ENCODE data around the gene NRL.
A peak's percentile ranks its signal among the peaks of the same experiment; 100 is the strongest.

The NRL gene

DNA sequence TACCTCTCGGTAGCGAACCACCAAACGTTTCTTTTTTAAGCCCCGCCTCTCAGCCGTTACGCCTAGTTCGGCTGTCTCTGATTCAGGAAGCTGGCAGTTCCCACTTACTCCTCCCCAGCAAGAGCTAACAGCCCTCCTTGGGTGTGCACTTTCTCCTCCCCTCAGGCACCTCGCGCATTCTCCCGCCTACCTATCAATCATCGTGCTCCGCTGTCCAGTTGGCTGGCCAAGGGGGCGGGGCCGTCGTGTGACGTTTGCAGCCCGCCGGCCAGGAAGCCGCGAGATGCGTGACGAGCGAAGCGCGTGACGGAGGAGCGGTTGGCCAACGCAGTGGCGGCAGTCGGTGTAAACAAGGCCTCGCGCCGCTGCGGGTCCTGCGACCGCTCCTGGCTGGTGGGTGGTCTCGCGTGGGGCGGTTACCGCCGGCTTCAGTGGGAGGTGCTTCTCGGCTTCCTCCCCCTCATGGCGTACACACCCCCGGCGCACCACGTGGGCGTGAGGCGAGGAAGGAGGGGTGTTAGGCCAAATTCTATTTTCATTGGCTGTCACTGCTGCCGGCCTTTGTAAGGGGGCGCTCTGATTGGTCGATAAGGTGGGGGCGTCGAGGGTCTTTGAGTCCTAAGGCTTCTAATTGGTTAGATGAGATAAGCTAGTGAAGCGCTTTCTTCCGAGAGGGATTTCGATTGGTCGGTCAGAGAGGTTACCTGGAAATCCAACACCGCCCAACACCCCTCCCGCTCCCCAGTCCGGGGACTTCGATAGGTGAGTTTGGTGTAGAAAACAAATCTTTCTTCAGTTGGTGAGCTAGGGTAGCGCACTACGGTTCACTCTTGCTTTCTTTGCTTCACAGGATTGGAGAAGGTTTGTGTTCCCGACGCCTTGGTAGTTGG lies at the start of gene NRL, which contains the start of gene DCAF11:
NRL (minus strand) TSS at position 418 of the 890 bp plus-strand sequence. CDS start 32,101 bp downstream, outside the sequence.
DCAF11 (plus strand) TSS at position 246 of the 890 bp plus-strand sequence. CDS start 818 bp downstream, outside the sequence.
- DNase-seq (ENCODE audit: low spot score), result peak; percentile 99

DNA sequence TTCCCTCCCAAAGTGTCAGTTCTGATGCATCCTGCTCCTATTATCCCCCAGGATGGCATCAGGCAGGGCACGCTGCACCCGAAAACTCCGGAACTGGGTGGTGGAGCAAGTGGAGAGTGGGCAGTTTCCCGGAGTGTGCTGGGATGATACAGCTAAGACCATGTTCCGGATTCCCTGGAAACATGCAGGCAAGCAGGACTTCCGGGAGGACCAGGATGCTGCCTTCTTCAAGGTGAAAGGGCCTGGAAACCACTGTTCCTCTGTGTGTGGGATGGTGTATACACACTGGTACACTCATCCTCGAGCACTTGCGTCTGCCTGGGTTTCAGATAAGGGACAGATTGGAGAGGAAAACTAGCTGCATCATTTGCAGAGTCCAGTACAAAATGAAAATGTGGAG lies 47.3 kb upstream of the NRL start:
- peak; percentile 40 for DNase-seq (ENCODE audit: low spot score)

DNA sequence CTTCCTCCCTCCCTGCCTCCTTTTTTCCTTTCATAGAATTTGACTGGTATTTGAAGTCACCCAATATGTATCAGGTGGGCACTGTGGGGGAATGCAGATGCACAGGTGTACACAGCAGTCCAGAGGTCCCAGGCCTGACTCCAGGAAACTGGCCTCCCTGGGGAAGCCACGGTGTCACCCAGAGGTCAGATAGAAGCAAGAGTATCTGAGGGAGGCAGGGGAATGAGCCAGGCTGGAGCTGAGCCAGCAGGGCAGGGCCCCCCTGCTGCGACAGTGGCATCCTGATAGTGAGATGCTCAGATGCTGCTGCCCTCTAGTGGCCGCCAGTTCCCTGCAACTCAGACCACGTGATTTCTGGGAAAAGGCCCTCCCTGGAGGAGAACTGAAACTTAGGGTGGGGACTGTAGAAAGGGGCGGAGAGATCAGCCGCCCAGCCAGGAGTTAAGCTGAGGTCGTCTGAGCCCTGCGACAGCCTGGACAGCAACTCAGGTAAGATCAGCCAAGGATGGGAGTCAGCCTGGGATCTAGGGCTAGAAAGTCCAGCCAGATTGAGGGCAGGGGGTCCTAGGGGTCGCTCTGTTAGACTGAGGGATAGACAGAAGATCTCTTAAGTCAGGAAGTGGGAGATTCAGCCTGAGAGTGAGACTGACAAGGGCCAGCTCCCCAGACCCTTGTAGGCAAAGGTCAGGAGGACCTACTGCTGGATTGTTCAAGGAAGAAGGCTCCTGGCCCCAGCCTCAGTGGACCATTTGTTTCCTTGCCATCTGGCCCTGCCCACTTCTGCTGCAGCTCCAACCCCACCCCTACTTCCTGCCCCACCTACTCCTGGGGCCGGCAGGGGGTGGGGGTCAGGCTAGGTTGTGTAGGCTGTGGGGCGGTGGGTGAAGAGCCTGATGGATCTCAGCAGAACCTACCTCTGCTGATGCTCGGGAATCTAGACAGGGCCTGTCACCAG lies 46.4 kb upstream of the NRL start, which contains the start of gene IRF9:
IRF9 (plus strand) TSS at position 416 of the 955 bp plus-strand sequence. CDS start 880 bp downstream, outside the sequence.
- peak; percentile 98 for DNase-seq (ENCODE audit: low spot score)

DNA sequence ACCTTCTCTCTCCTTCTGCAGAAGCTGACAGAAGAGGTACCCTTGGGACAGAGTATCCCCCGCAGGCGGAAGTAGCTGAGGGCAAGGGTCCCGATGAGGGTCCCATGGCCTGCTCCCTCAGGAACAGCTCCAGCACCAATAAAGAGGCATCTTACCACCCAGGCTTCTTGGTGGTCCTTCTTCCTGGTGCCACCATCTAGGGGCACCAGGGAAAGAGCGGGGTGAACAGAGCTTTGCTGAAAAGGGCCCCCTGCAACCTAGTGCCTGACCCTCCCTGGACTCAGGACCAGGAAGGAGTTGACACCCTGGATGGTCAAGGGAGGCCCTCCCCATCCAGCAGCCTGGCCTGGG lies 45.7 kb upstream of the NRL start:
- no peak for DNase-seq (ENCODE audit: low spot score)

DNA sequence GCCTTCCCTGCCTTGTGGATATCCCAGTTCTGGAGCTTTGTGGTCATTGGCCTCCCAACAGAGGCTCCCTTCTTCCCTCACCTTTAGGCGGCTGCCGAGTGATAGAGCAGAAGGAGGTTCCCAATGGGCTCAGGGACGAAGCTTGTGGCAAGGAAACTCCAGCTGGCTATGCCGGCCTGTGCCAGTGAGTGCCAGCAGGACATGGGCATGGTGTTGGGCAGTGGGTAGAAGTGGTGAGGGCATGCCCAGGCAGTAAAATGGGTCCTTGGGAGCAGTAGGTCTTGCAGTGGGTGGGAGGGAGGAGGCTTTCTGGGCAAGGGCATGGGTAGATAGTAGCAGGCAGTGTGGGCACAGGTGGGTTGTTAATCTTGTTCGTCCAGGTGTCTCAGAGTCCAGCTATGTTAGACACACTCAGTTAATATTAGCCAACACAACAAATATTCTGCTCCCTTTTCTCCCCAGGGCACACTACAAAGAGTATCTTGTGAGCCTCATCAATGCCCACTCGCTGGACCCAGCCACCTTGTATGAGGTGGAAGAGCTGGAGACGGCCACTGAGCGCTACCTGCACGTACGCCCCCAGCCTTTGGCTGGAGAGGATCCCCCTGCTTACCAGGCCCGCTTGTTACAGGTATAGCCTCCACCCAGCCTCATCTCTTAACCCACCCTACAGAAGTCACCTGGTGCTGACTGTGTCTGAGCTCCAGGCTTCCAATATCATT lies 45.2 kb upstream of the NRL start:
- DNase-seq (ENCODE audit: low spot score), result no peak

DNA sequence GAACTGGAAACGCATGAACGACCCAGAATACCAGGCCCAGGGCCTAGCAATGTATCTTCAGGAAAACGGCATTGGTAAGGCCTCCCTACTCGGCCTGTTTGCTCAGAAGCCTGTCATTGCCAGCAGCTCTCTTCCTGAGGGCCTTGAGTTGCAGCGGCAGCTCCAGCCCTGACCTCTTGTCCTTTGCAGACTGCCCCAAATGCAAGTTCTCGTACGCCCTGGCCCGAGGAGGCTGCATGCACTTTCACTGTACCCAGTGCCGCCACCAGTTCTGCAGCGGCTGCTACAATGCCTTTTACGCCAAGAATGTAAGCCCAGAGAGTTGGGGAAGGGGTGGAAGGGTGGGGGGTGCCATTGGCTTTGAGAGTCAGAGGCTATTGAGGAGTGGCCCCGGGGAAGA lies 42.6 kb upstream of the NRL start:
- no peak for DNase-seq (ENCODE audit: low spot score)

DNA sequence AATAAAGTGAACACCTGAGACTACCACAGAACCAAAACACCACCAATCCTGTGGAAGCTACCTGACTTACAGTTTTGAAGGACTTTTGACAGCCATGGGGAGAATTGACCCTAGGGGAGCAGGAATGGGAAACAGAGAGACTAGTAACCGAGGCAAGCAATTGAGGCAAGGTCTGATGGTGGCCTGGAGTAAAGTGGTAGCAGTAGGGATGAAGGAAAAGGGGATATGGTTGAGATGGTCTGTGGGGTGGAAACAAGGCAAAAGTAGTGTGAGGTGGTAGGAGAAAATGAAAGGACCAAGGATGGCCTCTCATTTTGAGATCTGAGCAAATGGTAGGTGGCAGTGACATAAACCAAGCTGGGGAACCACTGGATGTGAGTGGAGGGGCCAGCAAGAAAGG lies 42.1 kb upstream of the NRL start:
- DNase-seq (ENCODE audit: low spot score), result no peak

DNA sequence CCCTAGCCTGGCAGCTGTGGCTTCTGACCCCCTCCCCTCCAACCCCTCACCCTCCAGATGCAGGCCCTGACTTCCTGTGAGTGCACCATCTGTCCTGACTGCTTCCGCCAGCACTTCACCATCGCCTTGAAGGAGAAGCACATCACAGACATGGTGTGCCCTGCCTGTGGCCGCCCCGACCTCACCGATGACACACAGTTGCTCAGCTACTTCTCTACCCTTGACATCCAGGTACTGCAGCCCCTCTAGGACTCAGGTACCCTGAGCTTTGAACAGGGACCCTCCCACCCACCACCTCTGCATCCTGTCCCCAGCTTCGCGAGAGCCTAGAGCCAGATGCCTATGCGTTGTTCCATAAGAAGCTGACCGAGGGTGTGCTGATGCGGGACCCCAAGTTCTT lies 40.4 kb upstream of the NRL start:
- no peak for DNase-seq (ENCODE audit: low spot score)

DNA sequence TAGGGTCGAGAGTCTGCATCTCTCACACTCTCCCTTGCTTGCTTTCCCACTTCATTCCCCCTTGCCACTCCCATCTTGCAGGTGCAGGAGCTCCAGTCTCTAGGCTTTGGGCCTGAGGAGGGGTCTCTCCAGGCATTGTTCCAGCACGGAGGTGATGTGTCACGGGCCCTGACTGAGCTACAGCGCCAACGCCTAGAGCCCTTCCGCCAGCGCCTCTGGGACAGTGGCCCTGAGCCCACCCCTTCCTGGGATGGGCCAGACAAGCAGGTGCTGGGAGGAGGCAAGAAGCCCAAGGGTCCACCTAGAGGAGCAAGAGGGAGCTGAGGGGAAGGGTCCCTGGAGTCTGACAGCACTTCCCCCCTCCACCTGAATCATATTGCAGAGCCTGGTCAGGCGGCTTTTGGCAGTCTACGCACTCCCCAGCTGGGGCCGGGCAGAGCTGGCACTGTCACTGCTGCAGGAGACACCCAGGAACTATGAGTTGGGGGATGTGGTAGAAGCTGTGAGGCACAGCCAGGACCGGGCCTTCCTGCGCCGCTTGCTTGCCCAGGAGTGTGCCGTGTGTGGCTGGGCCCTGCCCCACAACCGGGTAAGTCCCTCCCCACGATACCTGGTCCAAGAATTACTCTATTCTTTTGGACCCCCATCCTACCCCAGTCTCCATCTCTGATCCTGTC lies 36.8 kb upstream of the NRL start:
- DNase-seq (ENCODE audit: low spot score), result no peak

DNA sequence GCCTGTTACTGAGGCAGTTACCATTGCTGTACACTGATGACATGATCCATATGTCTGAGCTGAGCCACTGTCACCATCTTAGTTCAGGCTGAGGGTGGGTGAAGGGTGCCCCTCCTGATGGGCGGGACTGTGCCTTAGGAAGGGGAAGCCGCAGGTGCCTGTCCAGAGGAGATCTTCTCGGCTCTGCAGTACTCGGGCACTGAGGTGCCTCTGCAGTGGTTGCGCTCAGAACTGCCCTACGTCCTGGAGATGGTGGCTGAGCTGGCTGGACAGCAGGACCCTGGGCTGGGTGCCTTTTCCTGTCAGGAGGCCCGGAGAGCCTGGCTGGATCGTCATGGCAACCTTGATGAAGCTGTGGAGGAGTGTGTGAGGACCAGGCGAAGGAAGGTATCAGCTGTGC lies 36.2 kb upstream of the NRL start:
- no peak for DNase-seq (ENCODE audit: low spot score)

DNA sequence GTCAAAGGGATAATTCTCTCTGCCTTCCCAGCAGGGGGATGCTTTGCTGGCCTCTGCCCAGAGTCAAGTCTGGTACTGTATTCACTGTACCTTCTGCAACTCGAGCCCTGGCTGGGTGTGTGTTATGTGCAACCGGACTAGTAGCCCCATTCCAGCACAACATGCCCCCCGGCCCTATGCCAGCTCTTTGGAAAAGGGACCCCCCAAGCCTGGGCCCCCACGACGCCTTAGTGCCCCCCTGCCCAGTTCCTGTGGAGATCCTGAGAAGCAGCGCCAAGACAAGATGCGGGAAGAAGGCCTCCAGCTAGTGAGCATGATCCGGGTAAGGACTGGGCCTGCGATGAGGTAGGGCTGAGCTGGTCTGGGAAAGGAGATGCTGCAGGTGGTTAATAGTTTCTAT lies 35.8 kb upstream of the NRL start:
- no peak for DNase-seq (ENCODE audit: low spot score)

DNA sequence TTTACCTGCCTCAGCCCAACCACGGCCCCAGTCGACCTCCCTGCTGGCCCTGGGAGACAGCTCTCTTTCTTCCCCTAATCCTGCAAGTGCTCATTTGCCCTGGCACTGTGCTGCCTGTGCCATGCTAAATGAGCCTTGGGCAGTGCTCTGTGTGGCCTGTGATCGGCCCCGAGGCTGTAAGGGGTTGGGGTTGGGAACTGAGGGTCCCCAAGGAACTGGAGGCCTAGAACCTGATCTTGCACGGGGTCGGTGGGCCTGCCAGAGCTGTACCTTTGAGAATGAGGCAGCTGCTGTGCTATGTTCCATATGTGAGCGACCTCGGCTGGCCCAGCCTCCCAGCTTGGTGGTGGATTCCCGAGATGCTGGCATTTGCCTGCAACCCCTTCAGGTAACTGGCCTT lies 35.3 kb upstream of the NRL start:
- no peak for DNase-seq (ENCODE audit: low spot score)

DNA sequence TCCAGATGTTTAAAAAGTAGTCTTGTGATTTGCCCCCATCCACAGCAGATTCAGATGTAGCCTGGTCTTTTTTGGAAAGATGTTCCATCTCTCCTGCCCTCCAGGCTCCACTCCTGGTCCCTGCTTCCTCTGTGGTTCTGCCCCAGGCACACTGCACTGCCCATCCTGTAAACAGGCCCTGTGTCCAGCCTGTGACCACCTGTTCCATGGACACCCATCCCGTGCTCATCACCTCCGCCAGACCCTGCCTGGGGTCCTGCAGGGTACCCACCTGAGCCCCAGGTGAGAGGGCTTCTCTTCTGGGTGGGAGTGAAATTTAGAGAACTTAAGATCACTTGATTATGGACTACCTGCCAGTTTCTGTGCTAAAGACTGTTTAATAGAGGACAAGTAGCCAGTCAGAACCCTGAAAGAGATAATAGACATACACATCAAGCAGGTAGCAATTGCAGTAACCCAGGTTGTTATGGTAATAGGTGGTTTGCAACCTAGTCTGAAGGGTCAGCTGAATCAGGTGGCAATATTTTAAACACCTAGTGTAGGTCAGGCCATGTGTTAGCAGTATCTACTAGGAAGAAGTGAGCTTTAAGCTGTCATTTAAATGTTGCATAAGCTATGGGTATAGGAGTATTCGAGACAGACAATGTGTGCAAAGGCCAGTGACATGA lies 34.7 kb upstream of the NRL start:
- no peak for DNase-seq (ENCODE audit: low spot score)

DNA sequence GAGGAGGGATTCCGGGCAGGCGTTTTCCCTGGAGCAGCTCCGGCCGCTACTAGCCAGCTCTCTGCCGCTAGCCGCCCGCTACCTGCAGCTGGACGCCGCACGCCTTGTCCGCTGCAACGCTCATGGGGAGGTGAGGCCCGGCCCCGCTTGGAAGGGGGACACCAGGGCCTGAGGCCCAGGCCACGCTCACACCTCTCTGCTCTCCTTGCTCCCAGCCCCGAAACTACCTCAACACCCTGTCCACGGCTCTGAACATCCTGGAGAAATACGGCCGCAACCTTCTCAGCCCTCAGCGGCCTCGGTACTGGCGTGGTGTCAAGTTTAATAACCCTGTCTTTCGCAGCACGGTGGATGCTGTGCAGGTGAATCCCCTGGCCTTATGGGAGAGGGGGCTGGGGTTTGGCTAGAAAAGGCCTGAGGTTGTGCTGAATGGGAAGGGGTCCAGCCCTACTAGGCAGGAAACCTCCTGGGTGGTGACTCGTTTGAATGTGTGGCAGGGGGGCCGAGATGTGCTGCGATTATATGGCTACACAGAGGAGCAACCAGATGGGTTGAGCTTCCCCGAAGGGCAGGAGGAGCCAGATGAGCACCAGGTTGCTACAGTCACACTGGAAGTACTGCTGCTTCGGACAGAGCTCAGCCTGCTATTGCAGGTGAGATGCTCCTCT lies 33.1 kb upstream of the NRL start:
- no peak for DNase-seq (ENCODE audit: low spot score)

DNA sequence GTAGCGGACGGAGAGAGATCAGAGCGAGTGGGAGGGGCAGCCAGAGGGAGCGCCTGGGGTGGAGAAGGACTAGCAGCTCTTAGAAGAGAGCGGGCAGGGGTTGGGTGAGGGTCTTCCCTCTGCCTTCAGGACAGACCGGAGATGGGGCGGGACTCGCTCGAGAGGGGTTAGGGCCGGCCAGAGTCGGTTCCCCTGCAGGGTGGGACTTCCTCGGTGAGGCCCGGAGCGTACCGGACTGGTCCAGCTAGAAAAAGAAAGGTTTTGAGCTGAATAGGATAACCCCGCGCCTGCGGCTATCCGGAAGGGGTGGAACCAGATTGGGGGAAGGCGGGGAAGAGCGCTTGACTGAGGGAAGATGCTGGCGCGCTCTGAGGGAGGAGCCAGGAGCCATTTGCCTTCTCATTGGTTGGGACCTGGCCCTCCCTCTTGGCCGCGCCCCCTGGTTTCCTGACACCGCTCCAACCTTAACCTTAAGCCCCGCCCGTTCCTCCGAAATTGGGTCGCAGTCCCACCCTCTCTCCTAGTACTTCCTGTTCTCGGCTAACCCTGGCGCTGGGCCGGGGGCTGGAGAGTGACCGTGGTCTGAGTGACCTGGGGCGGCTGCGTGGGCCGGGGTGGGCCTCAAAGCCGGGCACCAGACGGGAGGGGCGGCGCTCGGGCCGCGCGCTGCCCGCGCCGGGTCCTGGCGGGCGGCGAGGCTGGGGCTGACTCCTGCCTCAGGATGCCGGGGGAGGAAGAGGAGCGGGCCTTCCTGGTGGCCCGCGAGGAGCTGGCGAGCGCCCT lies 32.4 kb upstream of the NRL start, which contains the start of gene RNF31:
RNF31 (plus strand) TSS at position 521 of the 783 bp plus-strand sequence; CDS start at position 722, 201 bp downstream.
- peak; percentile 97 for DNase-seq (ENCODE audit: low spot score)

DNA sequence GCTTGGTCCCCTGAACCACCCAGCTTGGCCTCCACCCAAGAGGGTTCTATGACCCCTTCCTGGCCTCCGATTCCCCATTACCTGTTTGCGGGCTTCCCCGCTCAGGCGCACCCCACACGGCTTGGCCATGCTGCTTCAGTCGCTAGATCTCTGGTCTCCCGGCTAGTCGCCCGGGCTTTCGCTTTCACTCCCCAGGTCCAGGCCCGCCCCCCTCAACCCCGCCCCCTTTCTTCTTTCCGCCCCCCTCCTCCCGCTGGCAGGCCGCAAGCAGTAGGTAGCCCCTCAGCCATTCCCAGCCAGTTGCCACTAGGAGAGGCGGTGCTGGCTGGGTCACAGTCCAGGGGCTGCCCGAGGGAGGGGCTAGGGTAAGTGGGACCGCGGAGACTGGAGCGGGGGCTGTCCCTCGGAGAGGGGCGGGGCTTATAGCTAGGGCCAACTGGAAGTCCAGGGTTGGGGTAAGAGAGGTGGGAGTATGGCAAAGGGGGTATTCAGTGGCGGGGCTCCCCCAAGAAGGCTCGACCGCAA lies 31.8 kb upstream of the NRL start, which contains the start of gene PSME2:
PSME2 (minus strand) TSS at position 158 of the 525 bp plus-strand sequence; CDS start at position 129, 29 bp downstream.
- DNase-seq (ENCODE audit: low spot score), result peak; percentile 94

DNA sequence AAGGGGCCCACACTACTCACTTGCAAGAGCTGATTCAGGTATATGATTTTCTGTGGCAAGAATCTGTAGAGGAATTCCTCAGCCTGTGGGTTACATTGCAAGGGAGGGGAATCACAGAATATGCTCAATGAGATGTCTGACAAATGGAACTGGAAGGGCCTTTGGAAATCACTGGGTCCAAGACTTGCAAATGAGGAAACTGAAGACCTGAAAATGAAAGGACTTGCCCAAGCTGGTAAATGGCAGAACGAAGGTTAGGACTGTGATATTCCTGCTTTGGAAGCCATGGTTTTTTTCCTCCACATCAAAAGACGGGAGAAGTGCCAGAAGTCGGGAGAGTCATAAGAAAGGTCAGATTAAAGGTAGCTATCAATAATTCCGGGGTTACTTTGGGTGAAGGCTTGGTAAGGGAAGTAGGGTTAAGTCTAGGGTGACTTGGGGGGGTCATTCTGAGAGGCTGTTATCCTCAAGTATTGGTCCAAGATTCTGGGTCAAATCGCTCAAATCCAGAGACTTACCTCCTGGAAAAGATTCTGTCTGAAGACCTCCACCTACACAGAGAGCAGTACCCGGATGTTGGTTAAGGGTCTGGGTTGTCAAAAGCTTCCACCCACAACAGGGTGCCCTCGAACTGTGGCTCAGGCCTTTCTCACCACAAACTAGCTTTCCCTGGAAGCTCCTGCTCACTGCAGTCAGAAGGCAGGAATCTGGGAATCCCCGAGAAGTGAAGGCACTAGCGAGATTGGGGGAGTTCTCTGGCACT lies 31.1 kb upstream of the NRL start:
- DNase-seq (ENCODE audit: low spot score), result no peak

DNA sequence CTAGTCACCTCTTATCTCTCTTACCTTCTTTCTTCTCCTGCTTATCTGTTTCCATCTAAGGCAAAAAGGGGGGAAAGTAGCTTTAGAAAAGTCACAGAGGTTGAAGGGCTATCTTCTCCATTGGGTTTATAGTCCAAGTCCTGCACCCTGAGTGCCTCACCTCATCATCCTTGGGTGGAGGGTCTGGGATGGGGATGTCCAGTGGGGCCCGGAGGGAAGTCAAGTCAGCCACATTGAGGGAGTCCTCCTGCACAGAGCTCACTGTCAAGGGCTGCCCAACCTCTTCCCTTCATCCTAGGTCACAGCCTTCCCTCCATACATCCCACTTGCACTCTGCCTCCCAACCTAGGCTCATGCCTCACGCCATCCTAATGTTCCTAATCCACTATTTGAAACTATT lies 30.5 kb upstream of the NRL start:
- DNase-seq (ENCODE audit: low spot score), result no peak
